ENCODE measurements around the gene GAST.

GAST gene

GRCh38 chr17:41748275-41748674, 36.1 kb downstream of the GAST start:
- TF ChIP-seq CTCF (IDR thresholded peaks at IDR 0.05; ENCODE audit: low read depth, low read length, missing control alignments): no peak
- H3K4me3 ChIP-seq (replicated peaks; ENCODE audit: low read depth, low read length): no peak overlapping the region
- DNase-seq (ENCODE audit: extremely low read depth, low read depth): no peak

GRCh38 chr17:41750862-41751261, 38.7 kb downstream of the GAST start:
- TF ChIP-seq CTCF (IDR thresholded peaks at IDR 0.05; ENCODE audit: low read depth, low read length, missing control alignments): no peak
- H3K4me3 ChIP-seq (replicated peaks; ENCODE audit: low read depth, low read length): no peak overlapping the region
- no peak for DNase-seq (ENCODE audit: extremely low read depth, low read depth)

- no peak for DNase-seq (ENCODE audit: extremely low read depth, low read depth)
- no peak for TF ChIP-seq CTCF (IDR thresholded peaks at IDR 0.05; ENCODE audit: low read depth, low read length, missing control alignments)
- H3K4me3 ChIP-seq (replicated peaks; ENCODE audit: low read depth, low read length): no peak overlapping the region
These were observed 39.2 kb downstream of the GAST start for GRCh38 chr17:41751288-41751687.

GRCh38 chr17:41754066-41754465, 41.9 kb downstream of the GAST start:
- no peak for TF ChIP-seq CTCF (IDR thresholded peaks at IDR 0.05; ENCODE audit: low read depth, low read length, missing control alignments)
- H3K4me3 ChIP-seq (replicated peaks; ENCODE audit: low read depth, low read length): no peak overlapping the region
- DNase-seq (ENCODE audit: extremely low read depth, low read depth): no peak

GRCh38 chr17:41758601-41759000, 46.5 kb downstream of the GAST start:
- no peak overlapping the region for H3K4me3 ChIP-seq (replicated peaks; ENCODE audit: low read depth, low read length)
- no peak for TF ChIP-seq CTCF (IDR thresholded peaks at IDR 0.05; ENCODE audit: low read depth, low read length, missing control alignments)
- no peak for DNase-seq (ENCODE audit: extremely low read depth, low read depth)

GRCh38 chr17:41760878-41761277, 48.7 kb downstream of the GAST start:
- no peak for TF ChIP-seq CTCF (IDR thresholded peaks at IDR 0.05; ENCODE audit: low read depth, low read length, missing control alignments)

GRCh38 chr17:41762391-41762790, 50.3 kb downstream of the GAST start:
- DNase-seq (ENCODE audit: extremely low read depth, low read depth): no peak
- H3K4me3 ChIP-seq (replicated peaks; ENCODE audit: low read depth, low read length): no peak overlapping the region
- TF ChIP-seq CTCF (IDR thresholded peaks at IDR 0.05; ENCODE audit: low read depth, low read length, missing control alignments): no peak

More at GRCh38 chr17:41760878-41761277, 48.7 kb downstream of the GAST start:
- DNase-seq (ENCODE audit: extremely low read depth, low read depth): no peak
- no peak overlapping the region for H3K4me3 ChIP-seq (replicated peaks; ENCODE audit: low read depth, low read length)
